K562 (cell line): ENCODE measurements around the gene AURKB. TPM values are rescaled to one million over a fixed set of nuclear protein-coding genes. Genes with fewer than 3 reads are reported as not detected.

ENCODE experiments used
- BACH1 ChIP-seq: fragments of 200-800 bp; sonication (Bioruptor generic); IDR thresholded peaks from 2 replicates; pipeline ENCODE4 v1.6.1; 2016; ENCODE audit warnings: missing genetic modification characterization, missing compliant biosample characterization
- GTF2F1 ChIP-seq: IDR thresholded peaks from 2 replicates; pipeline ENCODE4 v1.6.1; 2011; ENCODE audit warnings: low read depth, low read length, improper control_type of control experiment
- MXI1 ChIP-seq: IDR thresholded peaks from 2 replicates; pipeline ENCODE4 v1.6.1; 2011; ENCODE audit warnings: low read depth, mild to moderate bottlenecking, improper control_type of control experiment, low read length
- polyA plus RNA-seq, 8 experiments: library from polyadenylated mRNA; depleted of rRNA in 4 of 8; stranded (reverse) in 5 of 8; unstranded in 3 of 8; fragments of >200 nt; fragmentation: Nextera tagmentation in 2 of 8; fragmentation: Illumina TruSeq in 1 of 8; extraction: Ambion mirVana in 2 of 8; extraction: Trizol in 1 of 8; gene quantifications; 2 replicates each; pipeline versions ENCODE4 v1.2.1 to v1.2.3, GENCODE V29; 2011 to 2014; ENCODE audit warnings: inconsistent platforms in 1 of 8, missing spikeins in 1 of 8
- total RNA-seq, 7 experiments: library from RNA; depleted of rRNA in 6 of 7; stranded (reverse); fragments of >200 nt in 6 of 7; fragmentation: Illumina TruSeq in 2 of 7; extraction: Trizol in 2 of 7; gene quantifications; 2 replicates each; pipeline versions ENCODE4 v1.2.1 to v1.2.3, GENCODE V29; 2011 to 2021; ENCODE audit warnings: low replicate concordance in 1 of 7
- TF ChIP-seq, protein P1 (sequence below): sonication (generic); formaldehyde crosslinking; IDR thresholded peaks from 2 replicates; pipeline ENCODE4 v1.8.1; 2023; ENCODE audit warnings: mild to moderate bottlenecking, missing genetic modification reagents
- TF ChIP-seq, protein P2 (sequence below): sonication (generic); formaldehyde crosslinking; IDR thresholded peaks from 2 replicates; pipeline ENCODE4 v1.8.0; 2022; ENCODE audit warnings: missing genetic modification reagents, mild to moderate bottlenecking, borderline replicate concordance
- TF ChIP-seq, protein P3 (sequence below): fragments of 250-450 bp; sonication (Bioruptor Pico); IDR thresholded peaks from 2 replicates; pipeline ENCODE4 v1.4.0; 2020; ENCODE audit warnings: borderline replicate concordance

Gene AURKB
- total and polyA plus RNA-seq, 9 of the 15 experiments (the other 6 are each of a cell fraction or from before 2014, with no cell fraction given): 27.2 to 114 (median 74.8) TPM

DNA sequence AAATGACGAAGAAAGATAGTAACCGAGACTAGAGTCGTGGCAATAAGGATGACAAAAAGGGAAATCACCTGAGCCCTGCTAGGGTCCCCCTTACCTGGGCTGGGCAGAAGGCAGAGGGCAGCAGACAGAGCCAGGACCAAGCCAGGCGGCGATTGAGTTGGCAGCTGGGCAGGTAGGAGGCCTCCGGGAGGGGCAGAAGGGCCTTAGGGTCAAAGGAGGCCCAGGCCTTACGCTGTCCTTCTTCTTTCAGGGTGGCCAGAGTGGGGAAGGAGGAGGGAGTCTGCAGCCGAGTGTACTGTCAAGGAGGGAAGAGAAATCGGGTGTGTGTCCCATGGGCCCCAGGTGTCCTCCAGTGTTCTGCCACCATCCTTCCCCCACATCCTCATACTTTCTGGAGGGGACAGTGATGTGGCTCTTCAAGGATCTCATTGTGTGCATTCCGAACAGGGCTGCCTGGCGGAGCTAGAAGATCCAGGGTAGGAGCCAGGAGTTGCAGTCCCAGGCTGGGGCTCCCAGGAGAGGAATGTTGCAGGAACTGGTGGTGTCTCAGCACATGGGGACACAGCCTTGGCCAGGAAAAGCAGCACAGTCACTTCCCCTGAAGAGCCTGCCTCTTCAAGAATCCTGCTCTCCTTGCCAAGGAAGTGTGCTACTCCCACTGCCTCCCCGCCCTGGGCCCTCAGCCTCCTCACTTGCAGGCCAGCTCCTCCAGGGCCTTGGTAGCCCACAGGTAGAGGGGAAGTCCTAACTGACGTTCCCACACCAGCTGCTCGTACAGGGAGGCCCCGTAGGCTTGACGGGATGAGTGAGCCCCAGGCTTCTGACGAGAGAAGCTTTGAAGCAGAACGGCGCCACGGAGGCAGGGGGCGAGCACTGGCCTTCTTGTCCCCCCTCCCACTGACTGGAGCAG is 24.2 kb upstream of the AURKB start (continued):
- TF ChIP-seq, protein P1, sequence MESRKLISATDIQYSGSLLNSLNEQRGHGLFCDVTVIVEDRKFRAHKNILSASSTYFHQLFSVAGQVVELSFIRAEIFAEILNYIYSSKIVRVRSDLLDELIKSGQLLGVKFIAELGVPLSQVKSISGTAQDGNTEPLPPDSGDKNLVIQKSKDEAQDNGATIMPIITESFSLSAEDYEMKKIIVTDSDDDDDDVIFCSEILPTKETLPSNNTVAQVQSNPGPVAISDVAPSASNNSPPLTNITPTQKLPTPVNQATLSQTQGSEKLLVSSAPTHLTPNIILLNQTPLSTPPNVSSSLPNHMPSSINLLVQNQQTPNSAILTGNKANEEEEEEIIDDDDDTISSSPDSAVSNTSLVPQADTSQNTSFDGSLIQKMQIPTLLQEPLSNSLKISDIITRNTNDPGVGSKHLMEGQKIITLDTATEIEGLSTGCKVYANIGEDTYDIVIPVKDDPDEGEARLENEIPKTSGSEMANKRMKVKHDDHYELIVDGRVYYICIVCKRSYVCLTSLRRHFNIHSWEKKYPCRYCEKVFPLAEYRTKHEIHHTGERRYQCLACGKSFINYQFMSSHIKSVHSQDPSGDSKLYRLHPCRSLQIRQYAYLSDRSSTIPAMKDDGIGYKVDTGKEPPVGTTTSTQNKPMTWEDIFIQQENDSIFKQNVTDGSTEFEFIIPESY: no peak
- TF ChIP-seq GTF2F1: no peak
- no peak for TF ChIP-seq BACH1 (tag)
- TF ChIP-seq, protein P2, sequence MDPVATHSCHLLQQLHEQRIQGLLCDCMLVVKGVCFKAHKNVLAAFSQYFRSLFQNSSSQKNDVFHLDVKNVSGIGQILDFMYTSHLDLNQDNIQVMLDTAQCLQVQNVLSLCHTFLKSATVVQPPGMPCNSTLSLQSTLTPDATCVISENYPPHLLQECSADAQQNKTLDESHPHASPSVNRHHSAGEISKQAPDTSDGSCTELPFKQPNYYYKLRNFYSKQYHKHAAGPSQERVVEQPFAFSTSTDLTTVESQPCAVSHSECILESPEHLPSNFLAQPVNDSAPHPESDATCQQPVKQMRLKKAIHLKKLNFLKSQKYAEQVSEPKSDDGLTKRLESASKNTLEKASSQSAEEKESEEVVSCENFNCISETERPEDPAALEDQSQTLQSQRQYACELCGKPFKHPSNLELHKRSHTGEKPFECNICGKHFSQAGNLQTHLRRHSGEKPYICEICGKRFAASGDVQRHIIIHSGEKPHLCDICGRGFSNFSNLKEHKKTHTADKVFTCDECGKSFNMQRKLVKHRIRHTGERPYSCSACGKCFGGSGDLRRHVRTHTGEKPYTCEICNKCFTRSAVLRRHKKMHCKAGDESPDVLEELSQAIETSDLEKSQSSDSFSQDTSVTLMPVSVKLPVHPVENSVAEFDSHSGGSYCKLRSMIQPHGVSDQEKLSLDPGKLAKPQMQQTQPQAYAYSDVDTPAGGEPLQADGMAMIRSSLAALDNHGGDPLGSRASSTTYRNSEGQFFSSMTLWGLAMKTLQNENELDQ (CRISPR knock-in tag): no peak
- TF ChIP-seq, protein P3, sequence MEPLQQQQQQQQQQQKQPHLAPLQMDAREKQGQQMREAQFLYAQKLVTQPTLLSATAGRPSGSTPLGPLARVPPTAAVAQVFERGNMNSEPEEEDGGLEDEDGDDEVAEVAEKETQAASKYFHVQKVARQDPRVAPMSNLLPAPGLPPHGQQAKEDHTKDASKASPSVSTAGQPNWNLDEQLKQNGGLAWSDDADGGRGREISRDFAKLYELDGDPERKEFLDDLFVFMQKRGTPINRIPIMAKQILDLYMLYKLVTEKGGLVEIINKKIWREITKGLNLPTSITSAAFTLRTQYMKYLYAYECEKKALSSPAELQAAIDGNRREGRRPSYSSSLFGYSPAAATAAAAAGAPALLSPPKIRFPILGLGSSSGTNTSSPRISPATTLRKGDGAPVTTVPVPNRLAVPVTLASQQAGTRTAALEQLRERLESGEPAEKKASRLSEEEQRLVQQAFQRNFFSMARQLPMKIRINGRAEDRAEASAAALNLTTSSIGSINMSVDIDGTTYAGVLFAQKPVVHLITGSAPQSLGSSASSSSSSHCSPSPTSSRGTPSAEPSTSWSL (CRISPR knock-in tag): no peak
- TF ChIP-seq MXI1: no peak
